ENCODE results near the gene RIPPLY3.

The RIPPLY3 gene

GRCh38 chr21:37006486-37007291 lies at the start of gene RIPPLY3:
Gene RIPPLY3 (plus strand): TSS chr21:37006702. CDS start chr21:37006773, 71 bp downstream.
- DNase-seq: no peak

- no peak for DNase-seq
Observed at GRCh38 chr21:36959020-36959835, 47.3 kb upstream of the RIPPLY3 start.

GRCh38 chr21:36960676-36961284 lies 45.7 kb upstream of the RIPPLY3 start:
- no peak for DNase-seq

- DNase-seq: no peak
Observed at GRCh38 chr21:36962098-36962780, 44.3 kb upstream of the RIPPLY3 start.

- DNase-seq: no peak
Observed at GRCh38 chr21:36964398-36964797, 42.1 kb upstream of the RIPPLY3 start.

- no peak for DNase-seq
Observed at GRCh38 chr21:36964827-36965719, 41.4 kb upstream of the RIPPLY3 start.

- no peak for DNase-seq
Observed at GRCh38 chr21:36965720-36966065, 40.8 kb upstream of the RIPPLY3 start.

GRCh38 chr21:36966066-36966820 lies 40.3 kb upstream of the RIPPLY3 start, which contains the start of gene HLCS:
Gene HLCS (minus strand): TSS chr21:36966669. CDS start chr21:36966638, 31 bp downstream.
- peak; percentile 86 for DNase-seq

- no peak for DNase-seq
Observed at GRCh38 chr21:36966821-36967768, 39.4 kb upstream of the RIPPLY3 start.

GRCh38 chr21:36968414-36968813 lies 38.1 kb upstream of the RIPPLY3 start:
- DNase-seq: no peak

GRCh38 chr21:36968976-36969375 lies 37.5 kb upstream of the RIPPLY3 start:
- DNase-seq: no peak

GRCh38 chr21:36973986-36974850 lies 32.3 kb upstream of the RIPPLY3 start:
- DNase-seq: no peak

- DNase-seq: no peak
Observed at GRCh38 chr21:36974851-36975192, 31.7 kb upstream of the RIPPLY3 start.

GRCh38 chr21:36976228-36976861 lies 30.2 kb upstream of the RIPPLY3 start:
- no peak for DNase-seq

- peak; percentile 29 for DNase-seq
Observed at GRCh38 chr21:36976882-36977651, 29.4 kb upstream of the RIPPLY3 start.

- DNase-seq: no peak
Observed at GRCh38 chr21:36980280-36981048, 26.0 kb upstream of the RIPPLY3 start.

- DNase-seq: no peak
Observed at GRCh38 chr21:36981049-36981391, 25.5 kb upstream of the RIPPLY3 start.
